Upper lobe of left lung (tissue), 4 donors: ENCODE measurements around the gene ELK4.

Experiments used
- CTCF ChIP-seq, 6 experiments: fragments of 450-650 bp in 4 of 6; fragments of 200-600 bp in 2 of 6; sonication (generic) in 2 of 6; IDR thresholded peaks; one replicate each; pipeline ENCODE4 v1.5.1; 2016 to 2019; ENCODE audit warnings: antibody characterized with exemption in 6 of 6
- EP300 ChIP-seq, 4 donors: sonication (generic); formaldehyde crosslinking; IDR thresholded peaks; one replicate each; pipeline ENCODE4 v1.5.1; 2017; ENCODE audit warnings: antibody characterized with exemption in 4 of 4, control low read depth in 2 of 4
- POLR2A ChIP-seq, 4 donors: fragments of 450-650 bp; IDR thresholded peaks; one replicate each; pipeline ENCODE4 v1.5.1; 2016 to 2017; ENCODE audit warnings: antibody characterized with exemption in 4 of 4, mild to moderate bottlenecking in 2 of 4
- POLR2AphosphoS5 ChIP-seq, 2 donors: sonication (generic); formaldehyde crosslinking; IDR thresholded peaks; one replicate each; pipeline ENCODE4 v1.5.1; 2017; ENCODE audit warnings: antibody characterized with exemption in 2 of 2

GRCh38 chr1:205615789-205616188 is 16.0 kb downstream of the ELK4 start:
- no peak for TF ChIP-seq CTCF (IDR thresholded peaks at IDR 0.05)
- TF ChIP-seq POLR2AphosphoS5 (IDR thresholded peaks at IDR 0.05): no peak
- no peak for TF ChIP-seq POLR2A (IDR thresholded peaks at IDR 0.05)
- no peak for TF ChIP-seq EP300 (IDR thresholded peaks at IDR 0.05)
